GM19455 (cell line): Measurements from ENCODE around the gene CENPT.
A peak's percentile ranks its signal among the peaks of the same experiment; 100 is the strongest.
"Not testable (repeated sequence)": the region's sequence is repeated elsewhere in the genome, so short reads cannot be mapped to it uniquely, and the experiment has no call there.

ENCODE experiments used
- ATAC-seq: cut with Tn5 transposase; IDR thresholded peaks from one replicate; pipeline ENCODE4 v1.9.1; 2021; ENCODE audit not compliant: unreplicated experiment

The CENPT gene

GRCh38 chr16:67877064-67877463, 29.6 kb upstream of the CENPT start:
- ATAC-seq, result no peak

- no peak for ATAC-seq
These were observed 26.9 kb upstream of the CENPT start for GRCh38 chr16:67874372-67874771.

- ATAC-seq, result no peak
These were observed 26.2 kb upstream of the CENPT start for GRCh38 chr16:67873435-67874370.

- peak; percentile 73 for ATAC-seq
These were observed 25.3 kb upstream of the CENPT start, which contains the start of gene EDC4 for GRCh38 chr16:67872631-67873434. EDC4 (plus strand) TSS chr16:67873052; CDS start chr16:67873262, 210 bp downstream.

- ATAC-seq, result no peak
These were observed 24.7 kb upstream of the CENPT start for GRCh38 chr16:67872131-67872630.

GRCh38 chr16:67871256-67871655, 23.8 kb upstream of the CENPT start:
- ATAC-seq, result no peak

GRCh38 chr16:67869653-67870052, 22.2 kb upstream of the CENPT start:
- ATAC-seq, result no peak

- no peak for ATAC-seq
These were observed 20.8 kb upstream of the CENPT start for GRCh38 chr16:67868290-67868689.

GRCh38 chr16:67865318-67865717, 17.8 kb upstream of the CENPT start:
- no peak for ATAC-seq

GRCh38 chr16:67864594-67864993, 17.1 kb upstream of the CENPT start:
- ATAC-seq, result no peak

GRCh38 chr16:67864044-67864443, 16.6 kb upstream of the CENPT start:
- not testable (repeated sequence) for ATAC-seq

GRCh38 chr16:67862623-67863583, 15.4 kb upstream of the CENPT start:
- no peak for ATAC-seq

- no peak for ATAC-seq
These were observed 14.4 kb upstream of the CENPT start for GRCh38 chr16:67861877-67862276.

GRCh38 chr16:67860589-67861398, 13.3 kb upstream of the CENPT start:
- ATAC-seq, result no peak

- no peak for ATAC-seq
These were observed 11.0 kb upstream of the CENPT start for GRCh38 chr16:67858500-67858899.

GRCh38 chr16:67857547-67858233, 10.2 kb upstream of the CENPT start:
- ATAC-seq, result no peak

GRCh38 chr16:67856927-67857546, 9.5 kb upstream of the CENPT start:
- ATAC-seq, result no peak

GRCh38 chr16:67855789-67856188, 8.3 kb upstream of the CENPT start:
- ATAC-seq, result no peak

GRCh38 chr16:67853670-67854069, 6.2 kb upstream of the CENPT start:
- ATAC-seq, result no peak
